Activated naive CD4-positive, alpha-beta T cell treated with anti-CD3 and anti-CD28 coated beads, Interleukin-2, amount 50 U/mL, for 72 hours (primary cell): ENCODE measurements around the gene B4GALNT3. TPM values are rescaled to one million over a fixed set of nuclear protein-coding genes. Genes with fewer than 3 reads are reported as not detected.

Experiments used
- ATAC-seq, 2 donors: fragments of 150-1000 bp; cut with Tn5 transposase; 2 replicates each; pipeline ENCODE4 v1.10.0; 2021; ENCODE audit warnings: mild to moderate bottlenecking in 2 of 2, moderate library complexity in 2 of 2
- DNase-seq, 2 donors: peaks; one replicate each; pipeline ENCODE4 v3.0.0; 2021 to 2022; ENCODE audit warnings: low spot score in 2 of 2
- H3K27ac Mint-ChIP-seq, 2 donors: one replicate each; pipeline ENCODE4 v1.8.0; 2022; ENCODE audit warnings: mild to moderate bottlenecking in 2 of 2, mixed read lengths in 2 of 2
- H3K36me3 Mint-ChIP-seq, 2 donors: one replicate each; pipeline ENCODE4 v1.8.0; 2022; ENCODE audit warnings: mixed read lengths in 2 of 2
- H3K9me3 Mint-ChIP-seq, 2 donors: one replicate each; pipeline ENCODE4 v1.8.0; 2022; ENCODE audit warnings: mixed read lengths in 2 of 2
- total RNA-seq, 2 donors: library from RNA; stranded (reverse); gene quantifications; one replicate each; pipeline ENCODE4 v1.2.3, GENCODE V29; 2022

The B4GALNT3 gene
- total RNA-seq, 2 donors from 2014 or later, result 1.8 to 3.8 TPM

- no peaks in the 10 kb centered on the region for H3K9me3 Mint-ChIP-seq
- peak; percentile 41 to 69 for DNase-seq
- ATAC-seq, result peak; percentile 68 to 90
- peaks cover 11% of the 10 kb centered on the region in 2 donors for H3K36me3 Mint-ChIP-seq
- peak overlapping the region; percentile 93 to 94 for H3K27ac Mint-ChIP-seq
Observed at GRCh38 chr12:553216-554000, 93.7 kb downstream of the B4GALNT3 start.

- DNase-seq (no peak), ATAC-seq (no peak)
Observed at GRCh38 chr12:554001-554285, 94.2 kb downstream of the B4GALNT3 start.

GRCh38 chr12:556498-556897 lies 96.8 kb downstream of the B4GALNT3 start:
- DNase-seq (no peak), ATAC-seq (no peak)
- Mint-ChIP-seq H3K36me3 (peaks cover 11% of the 10 kb centered on the region in 2 donors), H3K27ac (no peak overlapping the region), H3K9me3 (no peaks in the 10 kb centered on the region)

More at GRCh38 chr12:554001-554285, 94.2 kb downstream of the B4GALNT3 start:
- Mint-ChIP-seq H3K27ac (peak overlapping the region; percentile 93 to 94), H3K9me3 (no peaks in the 10 kb centered on the region), H3K36me3 (peaks cover 11% of the 10 kb centered on the region in 2 donors)

GRCh38 chr12:558580-558979 lies 98.8 kb downstream of the B4GALNT3 start:
- no peak for ATAC-seq
- no peak for DNase-seq
- Mint-ChIP-seq H3K27ac (peak overlapping the region in 1 of 2 donors; percentile 12), H3K36me3 (peaks cover 5 to 6% of the 10 kb centered on the region in 2 donors), H3K9me3 (no peaks in the 10 kb centered on the region)

- no peak for ATAC-seq
- H3K27ac Mint-ChIP-seq, result peak overlapping the region in 1 of 2 donors; percentile 12
- H3K36me3 Mint-ChIP-seq, result no peaks in the 10 kb centered on the region
- no peak for DNase-seq
- H3K9me3 Mint-ChIP-seq, result no peaks in the 10 kb centered on the region
Observed at GRCh38 chr12:559208-559905, 99.6 kb downstream of the B4GALNT3 start.

- Mint-ChIP-seq H3K27ac (peak overlapping the region in 1 of 2 donors; percentile 17), H3K36me3 (no peaks in the 10 kb centered on the region), H3K9me3 (no peaks in the 10 kb centered on the region)
- ATAC-seq, result no peak
- DNase-seq, result no peak
Observed at GRCh38 chr12:559906-560455, 100.2 kb downstream of the B4GALNT3 start.

GRCh38 chr12:560691-561390 lies 101.1 kb downstream of the B4GALNT3 start:
- no peak overlapping the region for H3K27ac Mint-ChIP-seq
- no peaks in the 10 kb centered on the region for H3K9me3 Mint-ChIP-seq
- H3K36me3 Mint-ChIP-seq, result no peaks in the 10 kb centered on the region
- DNase-seq (no peak), ATAC-seq (peak in 1 of 2 donors; percentile 18)

- ATAC-seq (no peak), DNase-seq (no peak)
- no peaks in the 10 kb centered on the region for H3K36me3 Mint-ChIP-seq
- no peaks in the 10 kb centered on the region for H3K9me3 Mint-ChIP-seq
- H3K27ac Mint-ChIP-seq, result no peak overlapping the region
Observed at GRCh38 chr12:561391-561705, 101.6 kb downstream of the B4GALNT3 start.

- no peak for ATAC-seq
- Mint-ChIP-seq H3K36me3 (no peaks in the 10 kb centered on the region), H3K27ac (peak overlapping the region in 1 of 2 donors; percentile 22), H3K9me3 (no peaks in the 10 kb centered on the region)
- DNase-seq, result no peak
Observed at GRCh38 chr12:561908-562593, 102.3 kb downstream of the B4GALNT3 start.

- H3K36me3 Mint-ChIP-seq, result no peaks in the 10 kb centered on the region
- no peaks in the 10 kb centered on the region for H3K9me3 Mint-ChIP-seq
- H3K27ac Mint-ChIP-seq, result peak overlapping the region in 1 of 2 donors; percentile 80
- ATAC-seq, result no peak
- DNase-seq, result no peak
Observed at GRCh38 chr12:562634-563033, 102.9 kb downstream of the B4GALNT3 start.

GRCh38 chr12:563250-563781 lies 103.6 kb downstream of the B4GALNT3 start:
- H3K9me3 Mint-ChIP-seq, result no peaks in the 10 kb centered on the region
- peak overlapping the region; percentile 2 to 80 for H3K27ac Mint-ChIP-seq
- no peak for DNase-seq
- no peaks in the 10 kb centered on the region for H3K36me3 Mint-ChIP-seq
- ATAC-seq, result peak; percentile 67 to 84

GRCh38 chr12:563787-564298 lies 104.1 kb downstream of the B4GALNT3 start:
- Mint-ChIP-seq H3K27ac (peak overlapping the region; percentile 58 to 80), H3K9me3 (no peaks in the 10 kb centered on the region), H3K36me3 (no peaks in the 10 kb centered on the region)
- DNase-seq (no peak), ATAC-seq (peak; percentile 13 to 30)

- ATAC-seq (no peak), DNase-seq (no peak)
- no peak overlapping the region for H3K27ac Mint-ChIP-seq
Observed at GRCh38 chr12:565161-565560, 105.4 kb downstream of the B4GALNT3 start.

GRCh38 chr12:565589-566105 lies 105.9 kb downstream of the B4GALNT3 start:
- Mint-ChIP-seq H3K36me3 (no peaks in the 10 kb centered on the region), H3K27ac (peak overlapping the region; percentile 5 to 31), H3K9me3 (no peaks in the 10 kb centered on the region)
- DNase-seq (no peak), ATAC-seq (no peak)

More at GRCh38 chr12:565161-565560, 105.4 kb downstream of the B4GALNT3 start:
- Mint-ChIP-seq H3K9me3 (no peaks in the 10 kb centered on the region), H3K36me3 (no peaks in the 10 kb centered on the region)

- Mint-ChIP-seq H3K36me3 (peaks cover 0 to 6% of the 10 kb centered on the region in 2 donors), H3K27ac (no peak overlapping the region), H3K9me3 (no peaks in the 10 kb centered on the region)
- ATAC-seq (no peak), DNase-seq (no peak)
Observed at GRCh38 chr12:568486-568885, 108.7 kb downstream of the B4GALNT3 start.
